D721Med (cell line): ENCODE data around the gene GZMA.

Experiments
- DNase-seq: peaks from one replicate; pipeline ENCODE4 v3.0.0; 2011; ENCODE audit warnings: low spot score; ENCODE audit not compliant: insufficient read length
- FAIRE-seq: peaks from 2 replicates; lab custom pipeline; 2011; peaks lifted over from hg19 to GRCh38; lab: Jason Lieb, UNC
- CTCF ChIP-seq: IDR thresholded peaks from 2 replicates; pipeline ENCODE4 v1.5.1; 2012; ENCODE audit warnings: mild to moderate bottlenecking, control low read depth; ENCODE audit not compliant: insufficient read depth; ENCODE audit errors: missing control alignments

The GZMA gene

GRCh38 chr5:55154873-55155272 lies 52.4 kb downstream of the GZMA start:
- no peak for TF ChIP-seq CTCF
- no peak for DNase-seq
- FAIRE-seq = no peak
